Measurements from ENCODE around the gene C9orf85. TPM values are rescaled to one million over a fixed set of nuclear protein-coding genes. Genes with fewer than 3 reads are reported as not detected.
"Not testable (repeated sequence)": the region's sequence is repeated elsewhere in the genome, so short reads cannot be mapped to it uniquely, and the experiment has no call there.

C9orf85 gene
- polyA plus RNA-seq (ENCODE audit: insufficient read length in 10 of 10), result 10 to 100 TPM; 17.4 to 26.4 (median 20.6) TPM
- long read RNA-seq, donor 1, partial matches to known transcripts, result 8 of 15 reads
- long read RNA-seq, donor 1, other reads (novel, unspliced or antisense), result 0 of 15 reads
- long read RNA-seq, donor 2, transcript C9orf85-201 (4 exons, 1,279 nt), result major isoform, 5 of 5 reads
- long read RNA-seq, donor 2, partial matches to known transcripts, result 0 of 5 reads
- long read RNA-seq, donor 2, other reads (novel, unspliced or antisense), result 0 of 5 reads
- long read RNA-seq, donor 3, result 0 reads
- long read RNA-seq, donor 4, transcript C9orf85-201 (4 exons, 1,279 nt), result major isoform, 6 of 7 reads
- long read RNA-seq, donor 4, partial matches to known transcripts, result 0 of 7 reads
- long read RNA-seq, donor 4, other reads (novel, unspliced or antisense), result 0 of 7 reads
- long read RNA-seq, donor 5, transcript C9orf85-201 (4 exons, 1,279 nt), result major isoform, 6 of 6 reads
- long read RNA-seq, donor 5, partial matches to known transcripts, result 0 of 6 reads
- long read RNA-seq, donor 5, other reads (novel, unspliced or antisense), result 0 of 6 reads
- long read RNA-seq, donor 6, transcript C9orf85-201 (4 exons, 1,279 nt), result major isoform, 8 of 10 reads
- long read RNA-seq, donor 6, partial matches to known transcripts, result 0 of 10 reads
- long read RNA-seq, donor 6, other reads (novel, unspliced or antisense), result 0 of 10 reads
- long read RNA-seq, donor 7, partial matches to known transcripts, result 0 of 3 reads
- long read RNA-seq, donor 7, other reads (novel, unspliced or antisense), result 0 of 3 reads
- long read RNA-seq, donor 8, partial matches to known transcripts, result 0 of 1 reads
- long read RNA-seq, donor 8, other reads (novel, unspliced or antisense), result 0 of 1 reads
- long read RNA-seq, donor 9, result 0 reads

GRCh38 chr9:71911061-71911907 lies at the start of gene C9orf85, which contains the start of gene ABHD17B:
Gene C9orf85 (plus strand): TSS chr9:71911639. CDS start chr9:71911735, 96 bp downstream.
Gene ABHD17B (minus strand): TSS chr9:71911193. CDS start chr9:71875080, 36,113 bp downstream.
- peak; percentile 99 to 100 (median 99) for DNase-seq

DNA sequence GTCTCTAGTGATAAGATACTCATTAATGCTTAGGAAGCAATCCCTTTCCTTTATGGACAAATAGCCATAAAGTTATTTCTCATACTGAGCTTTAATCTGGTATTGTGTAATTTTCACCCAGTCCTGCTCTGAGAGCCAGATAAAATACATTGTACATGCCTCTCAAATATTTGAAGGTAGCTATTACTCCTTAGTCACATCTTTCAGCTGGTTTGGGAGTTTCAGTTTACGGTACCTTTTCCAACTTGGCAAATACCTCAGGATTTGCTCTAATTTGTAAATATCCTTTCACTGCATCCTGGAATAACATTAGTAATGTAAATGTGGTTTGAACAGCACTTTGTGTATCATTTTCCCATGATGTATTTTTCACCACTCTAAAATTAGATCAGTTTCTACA lies 47.8 kb upstream of the C9orf85 start:
- peak in 1 of 3 donors; percentile 4 for DNase-seq

DNA sequence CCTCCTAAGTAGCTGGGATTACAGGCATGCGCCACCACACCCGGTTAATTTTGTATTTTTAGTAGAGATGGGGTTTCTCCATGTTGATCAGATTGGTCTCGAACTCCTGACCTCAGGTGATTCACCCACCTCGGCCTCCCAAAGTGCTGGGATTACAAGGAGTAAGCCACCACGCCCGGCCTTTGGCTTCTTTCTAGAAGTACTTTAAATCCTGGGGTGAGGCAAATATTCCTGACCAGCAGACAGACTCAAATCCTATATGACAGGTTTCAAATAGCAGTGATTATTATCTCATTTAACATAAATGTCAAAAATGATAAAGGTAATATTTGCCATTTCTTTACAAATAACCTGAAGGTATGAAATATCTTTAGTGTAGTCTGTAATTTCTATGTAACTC lies 36.1 kb upstream of the C9orf85 start:
- no peak for DNase-seq

DNA sequence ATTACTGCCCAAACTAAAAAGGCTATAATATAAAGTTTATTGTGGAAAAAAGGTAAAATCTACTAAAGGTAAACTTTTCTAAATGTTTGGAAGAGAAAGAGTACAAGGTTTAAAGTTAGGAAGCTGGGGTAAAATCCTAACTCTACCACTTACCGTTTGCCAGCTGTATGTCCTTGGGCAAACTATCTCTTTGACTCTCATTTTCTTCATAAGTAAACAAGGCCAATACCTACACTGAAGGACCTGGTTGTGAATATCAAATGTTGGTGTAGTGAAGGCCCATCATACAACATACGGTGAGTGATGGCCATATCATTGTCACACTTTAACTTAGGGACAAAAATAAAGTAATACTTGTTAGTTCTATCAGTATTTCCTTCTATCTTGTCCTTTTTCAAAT lies 35.3 kb upstream of the C9orf85 start:
- no peak for DNase-seq

DNA sequence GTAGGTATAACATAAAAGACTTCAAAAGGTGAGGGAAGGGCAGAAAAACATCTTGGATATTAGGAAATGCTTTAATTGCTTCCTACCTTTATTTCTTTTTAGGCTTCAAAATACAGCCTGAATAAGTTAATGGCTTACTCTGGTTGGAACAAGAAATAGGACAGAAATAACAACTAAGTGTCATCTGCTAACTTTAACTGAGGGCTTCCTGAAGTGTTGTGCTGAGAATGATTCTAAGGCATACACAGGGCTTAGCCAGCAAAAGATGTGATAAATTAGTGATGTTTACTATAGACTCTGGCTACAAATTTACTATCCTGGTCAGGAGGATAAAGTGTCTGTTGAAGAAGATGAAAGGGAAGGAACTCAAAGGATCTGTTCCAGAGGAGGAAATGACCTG lies 34.6 kb upstream of the C9orf85 start:
- DNase-seq, result no peak

GRCh38 chr9:71878327-71879274 lies 32.8 kb upstream of the C9orf85 start:
- no peak for DNase-seq

- DNase-seq, result no peak
Measured at GRCh38 chr9:71879644-71880174, 31.7 kb upstream of the C9orf85 start.

- no peak for DNase-seq
Measured at GRCh38 chr9:71884005-71884404, 27.4 kb upstream of the C9orf85 start.

DNA sequence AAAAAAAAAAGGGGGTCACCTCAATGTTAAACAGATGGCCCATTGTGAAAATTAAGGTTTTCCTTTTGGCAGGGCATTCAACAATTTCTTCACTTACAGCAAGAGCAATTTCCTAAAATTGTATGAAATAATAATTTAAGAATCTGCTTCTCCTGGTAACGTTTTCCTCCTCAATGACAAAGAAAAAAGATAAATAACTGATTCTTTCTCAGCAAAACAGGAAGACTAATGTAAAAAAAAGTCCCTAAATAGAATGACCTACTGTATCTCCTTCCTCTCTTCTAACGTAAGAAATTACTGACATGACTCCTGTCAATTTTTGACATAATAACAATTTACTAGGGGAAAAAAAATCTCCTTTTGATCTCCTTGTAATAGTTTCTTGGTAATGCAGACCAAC lies 26.0 kb upstream of the C9orf85 start:
- no peak for DNase-seq

GRCh38 chr9:71886015-71886414 lies 25.4 kb upstream of the C9orf85 start:
- no peak for DNase-seq

- no peak for DNase-seq
Measured at GRCh38 chr9:71886541-71886940, 24.9 kb upstream of the C9orf85 start.

DNA sequence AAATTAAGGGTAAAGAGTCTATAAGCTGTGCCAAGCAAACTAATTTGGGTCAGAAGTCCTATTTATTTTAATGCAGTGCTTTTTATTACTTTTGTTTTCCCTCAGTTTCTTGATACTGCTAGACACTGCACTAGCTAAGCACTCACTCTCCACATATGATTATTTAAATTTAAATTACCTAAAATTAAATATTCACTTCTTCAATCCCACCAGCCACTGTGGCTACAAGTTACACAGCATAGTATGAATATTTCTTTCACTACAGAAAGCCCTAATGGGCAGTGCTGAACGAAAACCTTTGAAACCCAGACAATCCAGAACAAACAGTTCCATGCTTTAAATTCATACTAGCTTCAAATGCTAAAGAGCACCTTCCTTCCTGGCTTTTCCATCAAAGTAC lies 24.1 kb upstream of the C9orf85 start:
- no peak for DNase-seq

- DNase-seq, result no peak
Measured at GRCh38 chr9:71890042-71890679, 21.3 kb upstream of the C9orf85 start.

DNA sequence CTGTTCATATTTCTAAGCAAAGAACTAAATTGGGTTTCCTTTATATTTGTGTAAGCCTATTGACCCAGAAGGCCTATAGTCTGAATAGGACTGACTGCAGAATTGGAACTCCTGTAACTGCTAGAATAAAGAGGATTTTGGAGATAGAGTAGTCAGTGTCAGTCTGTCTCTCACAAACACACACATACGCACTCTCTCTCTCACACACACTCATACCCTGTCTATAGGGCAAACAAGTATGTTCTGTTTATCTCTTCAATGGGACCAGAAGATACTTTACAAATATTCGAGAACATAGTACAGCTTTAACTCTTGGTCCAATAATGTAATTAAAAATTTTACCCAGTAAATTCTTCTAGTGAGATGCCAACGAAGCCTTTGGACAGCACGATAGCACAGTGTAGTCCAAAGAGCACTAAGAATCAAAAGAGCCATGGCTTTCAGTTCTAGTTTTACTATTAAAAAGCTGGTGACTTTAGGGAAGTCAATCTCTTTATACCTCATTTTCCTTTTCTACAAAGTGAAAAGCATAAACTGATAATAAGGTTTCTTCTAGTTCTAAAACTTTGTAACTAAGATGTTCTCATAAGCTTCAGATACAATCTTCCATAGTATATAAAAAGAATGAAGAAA lies 19.8 kb upstream of the C9orf85 start:
- no peak for DNase-seq

DNA sequence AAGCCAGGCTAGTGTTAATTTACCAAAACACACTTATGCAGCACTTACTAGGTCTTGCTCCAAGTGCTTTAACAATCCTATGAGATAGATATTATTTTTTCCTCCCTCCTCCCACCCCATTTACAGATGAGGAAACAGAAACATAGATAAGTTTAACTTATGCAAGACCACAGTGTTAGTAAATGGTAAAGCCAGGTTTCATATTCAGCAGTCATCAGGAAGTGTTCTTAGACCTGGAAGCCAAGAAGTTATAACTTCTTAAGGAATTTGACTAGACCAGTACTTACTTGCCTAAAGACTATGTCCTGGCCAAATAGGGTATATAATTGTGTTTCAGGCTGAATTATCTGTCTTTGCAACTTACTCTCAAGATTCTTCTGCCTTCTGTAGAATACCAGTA lies 16.3 kb upstream of the C9orf85 start:
- no peak for DNase-seq

GRCh38 chr9:71895955-71896354 lies 15.5 kb upstream of the C9orf85 start:
- no peak for DNase-seq

- no peak for DNase-seq
Measured at GRCh38 chr9:71896761-71897160, 14.7 kb upstream of the C9orf85 start.

DNA sequence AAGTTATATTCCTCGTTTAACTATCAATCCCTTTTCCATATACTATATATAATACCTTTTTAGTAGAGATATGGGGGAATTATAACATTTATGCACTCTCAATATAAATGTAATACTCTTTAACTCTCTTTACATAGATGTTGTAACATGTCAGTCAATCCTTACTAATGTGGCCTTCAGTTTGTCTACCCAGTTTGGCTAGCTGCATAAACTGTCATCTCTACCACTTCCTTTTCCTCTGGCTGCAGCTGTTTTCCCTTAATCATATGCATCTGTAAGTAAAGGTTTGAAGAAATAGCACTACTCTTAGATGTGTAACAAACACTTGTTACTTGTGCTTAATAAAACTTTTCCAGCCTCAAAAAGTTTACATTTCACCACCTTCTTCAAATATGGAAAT lies 13.9 kb upstream of the C9orf85 start:
- DNase-seq, result no peak

DNA sequence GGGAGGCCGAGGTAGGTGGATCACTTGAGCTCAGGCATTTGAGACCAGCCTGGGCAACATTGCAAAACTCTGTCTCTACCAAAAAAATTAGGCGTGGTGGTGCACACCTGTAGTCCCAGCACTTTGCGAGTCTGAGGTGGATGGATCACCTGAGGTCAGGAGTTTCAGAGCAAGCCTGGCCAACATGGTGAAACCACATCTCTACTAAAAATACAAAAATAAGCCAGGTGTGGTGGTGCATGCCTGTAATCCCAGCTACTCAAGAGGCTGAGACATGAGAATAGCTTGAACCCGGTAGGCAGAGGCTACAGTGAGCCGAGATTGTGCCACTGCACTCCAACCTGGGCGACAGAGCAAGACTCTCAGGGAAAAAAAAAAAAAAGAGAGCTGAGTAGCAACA lies 12.7 kb upstream of the C9orf85 start:
- DNase-seq, result not testable (repeated sequence)

Data from muscle of back (tissue), 13 donors.